ENCODE data around the gene CDH13. TPM values are rescaled to one million over a fixed set of nuclear protein-coding genes. Genes with fewer than 3 reads are reported as not detected.

CDH13 gene
- total and polyA plus RNA-seq, 10 of the 15 experiments (the other 5 are each of a cell fraction or from before 2014, with no cell fraction given) = under 0.01 to 0.05 TPM; not detected in 8

- TF ChIP-seq RELB (IDR thresholded peaks at IDR 0.05; ENCODE audit: low read depth) = no peak
- TF ChIP-seq, protein P1, sequence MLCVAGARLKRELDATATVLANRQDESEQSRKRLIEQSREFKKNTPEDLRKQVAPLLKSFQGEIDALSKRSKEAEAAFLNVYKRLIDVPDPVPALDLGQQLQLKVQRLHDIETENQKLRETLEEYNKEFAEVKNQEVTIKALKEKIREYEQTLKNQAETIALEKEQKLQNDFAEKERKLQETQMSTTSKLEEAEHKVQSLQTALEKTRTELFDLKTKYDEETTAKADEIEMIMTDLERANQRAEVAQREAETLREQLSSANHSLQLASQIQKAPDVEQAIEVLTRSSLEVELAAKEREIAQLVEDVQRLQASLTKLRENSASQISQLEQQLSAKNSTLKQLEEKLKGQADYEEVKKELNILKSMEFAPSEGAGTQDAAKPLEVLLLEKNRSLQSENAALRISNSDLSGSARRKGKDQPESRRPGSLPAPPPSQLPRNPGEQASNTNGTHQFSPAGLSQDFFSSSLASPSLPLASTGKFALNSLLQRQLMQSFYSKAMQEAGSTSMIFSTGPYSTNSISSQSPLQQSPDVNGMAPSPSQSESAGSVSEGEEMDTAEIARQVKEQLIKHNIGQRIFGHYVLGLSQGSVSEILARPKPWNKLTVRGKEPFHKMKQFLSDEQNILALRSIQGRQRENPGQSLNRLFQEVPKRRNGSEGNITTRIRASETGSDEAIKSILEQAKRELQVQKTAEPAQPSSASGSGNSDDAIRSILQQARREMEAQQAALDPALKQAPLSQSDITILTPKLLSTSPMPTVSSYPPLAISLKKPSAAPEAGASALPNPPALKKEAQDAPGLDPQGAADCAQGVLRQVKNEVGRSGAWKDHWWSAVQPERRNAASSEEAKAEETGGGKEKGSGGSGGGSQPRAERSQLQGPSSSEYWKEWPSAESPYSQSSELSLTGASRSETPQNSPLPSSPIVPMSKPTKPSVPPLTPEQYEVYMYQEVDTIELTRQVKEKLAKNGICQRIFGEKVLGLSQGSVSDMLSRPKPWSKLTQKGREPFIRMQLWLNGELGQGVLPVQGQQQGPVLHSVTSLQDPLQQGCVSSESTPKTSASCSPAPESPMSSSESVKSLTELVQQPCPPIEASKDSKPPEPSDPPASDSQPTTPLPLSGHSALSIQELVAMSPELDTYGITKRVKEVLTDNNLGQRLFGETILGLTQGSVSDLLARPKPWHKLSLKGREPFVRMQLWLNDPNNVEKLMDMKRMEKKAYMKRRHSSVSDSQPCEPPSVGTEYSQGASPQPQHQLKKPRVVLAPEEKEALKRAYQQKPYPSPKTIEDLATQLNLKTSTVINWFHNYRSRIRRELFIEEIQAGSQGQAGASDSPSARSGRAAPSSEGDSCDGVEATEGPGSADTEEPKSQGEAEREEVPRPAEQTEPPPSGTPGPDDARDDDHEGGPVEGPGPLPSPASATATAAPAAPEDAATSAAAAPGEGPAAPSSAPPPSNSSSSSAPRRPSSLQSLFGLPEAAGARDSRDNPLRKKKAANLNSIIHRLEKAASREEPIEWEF (IDR thresholded peaks at IDR 0.05; ENCODE audit: insufficient replicate concordance, low read depth, low read length) = no peak
- no peak for TF ChIP-seq CBX5 (IDR thresholded peaks at IDR 0.05; ENCODE audit: low read depth)
- TF ChIP-seq ZZZ3 (IDR thresholded peaks at IDR 0.05; ENCODE audit: control insufficient read depth, insufficient read length, low read depth) = no peak
- TF ChIP-seq RAD51 (IDR thresholded peaks at IDR 0.05) = no peak
- TF ChIP-seq CREM (IDR thresholded peaks at IDR 0.05; ENCODE audit: low read depth) = no peak
- TF ChIP-seq GABPA (IDR thresholded peaks at IDR 0.05; ENCODE audit: low read depth) = no peak
- no peak for TF ChIP-seq CEBPB (IDR thresholded peaks at IDR 0.05; ENCODE audit: borderline replicate concordance in 1 of 2, low read depth in 2 of 2, low read length in 2 of 2)
- no peak for TF ChIP-seq HDAC6 (IDR thresholded peaks at IDR 0.05; ENCODE audit: unreplicated experiment)
Measured at GRCh38 chr16:83554540-83554939, 927.8 kb downstream of the CDH13 start (continued).
